A549 treated with CpdA at 1 μM for 4 hours (cell line): ENCODE data around the gene CLDN24. TPM values are rescaled to one million over a fixed set of nuclear protein-coding genes. Genes with fewer than 3 reads are reported as not detected.

Experiments
- total RNA-seq: library from RNA; stranded (reverse); fragments of 200-300 nt; extraction: Qiagen RNA extraction; gene quantifications from 5 replicates; pipeline ENCODE4 v1.2.3, GENCODE V29; 2022; ENCODE audit warnings: low read depth

The CLDN24 gene
- not detected in 5 replicates for total RNA-seq

GRCh38 chr4:183322326-183322725, at the start of gene CLDN24:
Gene CLDN24, minus strand, starts transcription at chr4:183322426. Its CDS starts 0 bp downstream, at chr4:183322426.

GRCh38 chr4:183320211-183321059, 1.8 kb downstream of the CLDN24 start, which contains the start of gene CLDN22:
Gene CLDN22, minus strand, starts transcription at chr4:183320276. Its CDS starts 58 bp downstream, at chr4:183320218.

Other genes with a start within 250 kb of the CLDN24 start
- 11.8 to 17.7 TPM (median 16.6 TPM) in 5 replicates for gene WWC2, start 223.2 kb downstream of the CLDN24 start, total RNA-seq
- gene CLDN22, start 2.1 kb downstream of the CLDN24 start, total RNA-seq: not detected in 5 replicates
- 11.1 to 12.4 TPM (median 11.9 TPM) in 5 replicates for gene CDKN2AIP, start 122.2 kb upstream of the CLDN24 start, total RNA-seq
- 9.2 to 13.5 TPM (median 11.5 TPM) in 5 replicates for gene ING2, start 182.6 kb upstream of the CLDN24 start, total RNA-seq